PC-3 (cell line): ENCODE results near the gene LRP1B. TPM values are rescaled to one million over a fixed set of nuclear protein-coding genes. Genes with fewer than 3 reads are reported as not detected.

Experiments
- ATAC-seq: fragments of 200-7000 bp; cut with Tn5 transposase; 2 replicates; pipeline ENCODE4 v1.9.1; 2020; ENCODE audit warnings: mild to moderate bottlenecking, moderate library complexity
- BruUV-seq: library from RNA; stranded (reverse); fragments of 400-500 nt; replicated peaks from 2 replicates; lab custom pipeline; 2021; lab: Mats Ljungman, UMichigan
- CTCF ChIA-PET: fragments of 300-600 bp; sonication (Branson Sonifier 250); formaldehyde crosslinking; loops from one replicate; lab custom pipeline; 2022; ENCODE audit warnings: antibody characterized with exemption; lab: Charles Lee
- POLR2A ChIA-PET: fragments of 300-600 bp; sonication (Branson Sonifier 250); formaldehyde crosslinking; loops from one replicate; lab custom pipeline; 2022; ENCODE audit warnings: antibody characterized with exemption; ENCODE audit not compliant: unreplicated experiment; lab: Charles Lee
- DNase-seq: peaks from one replicate; pipeline ENCODE4 v3.0.0-alpha.2; 2015
- H2AFZ ChIP-seq: fragments of 300-600 bp; sonication (generic); 2 replicates; pipeline ENCODE4 v1.6.0; 2016; ENCODE audit warnings: antibody characterized with exemption, low read length
- H3F3A ChIP-seq: fragments of 300-600 bp; sonication (generic); one replicate; pipeline ENCODE4 v1.6.0; 2017; ENCODE audit warnings: antibody characterized with exemption, low read length, control low read depth, mild to moderate bottlenecking; ENCODE audit not compliant: unreplicated experiment
- H3K27ac ChIP-seq: fragments of 300-600 bp; sonication (generic); 2 replicates; pipeline ENCODE4 v1.5.1; 2016; ENCODE audit warnings: mild to moderate bottlenecking, low read length
- H3K27me3 ChIP-seq: fragments of 300-600 bp; sonication (generic); 2 replicates; pipeline ENCODE4 v1.6.1; 2016; ENCODE audit warnings: low read length, mixed read lengths
- H3K36me3 ChIP-seq: fragments of 300-600 bp; sonication (generic); 2 replicates; pipeline ENCODE4 v1.6.1; 2016; ENCODE audit warnings: low read depth, mixed run types, low read length, mixed read lengths
- H3K4me1 ChIP-seq: fragments of 300-600 bp; sonication (generic); 2 replicates; pipeline ENCODE4 v1.5.1; 2016; ENCODE audit warnings: low read length; ENCODE audit not compliant: insufficient read depth
- H3K4me2 ChIP-seq: fragments of 300-600 bp; sonication (generic); 2 replicates; pipeline ENCODE4 v1.6.0; 2016; ENCODE audit warnings: low read length
- H3K4me3 ChIP-seq: fragments of 300-600 bp; sonication (generic); 2 replicates; pipeline ENCODE4 v1.5.1; 2016; ENCODE audit warnings: mild to moderate bottlenecking, low read length, mixed read lengths
- H3K79me2 ChIP-seq: fragments of 300-600 bp; sonication (generic); 2 replicates; pipeline ENCODE4 v1.6.1; 2017; ENCODE audit warnings: low read length, mixed read lengths
- H3K9ac ChIP-seq: fragments of 300-600 bp; sonication (generic); 2 replicates; pipeline ENCODE4 v1.6.0; 2016; ENCODE audit warnings: mild to moderate bottlenecking, low read length
- H3K9me2 ChIP-seq: fragments of 300-600 bp; sonication (generic); replicated peaks from 2 replicates; pipeline ENCODE4 v1.6.1; 2016; ENCODE audit warnings: mixed run types, low read length, mixed read lengths
- H3K9me3 ChIP-seq: fragments of 300-600 bp; sonication (generic); 2 replicates; pipeline ENCODE4 v1.6.1; 2016; ENCODE audit warnings: low read length, mixed read lengths
- H4K20me1 ChIP-seq: fragments of 300-600 bp; sonication (generic); 2 replicates; pipeline ENCODE4 v1.6.1; 2016; ENCODE audit warnings: low read length, mixed read lengths
- CTCF ChIP-seq: fragments of 300-600 bp; sonication (generic); conservative IDR thresholded peaks from 2 replicates; pipeline ENCODE4 v1.5.1; 2017; ENCODE audit warnings: antibody characterized with exemption, low read depth, mild to moderate bottlenecking, low read length
- EZH2 ChIP-seq: fragments of 300-600 bp; sonication (generic); IDR thresholded peaks from one replicate; pipeline ENCODE4 v1.6.1; 2017; ENCODE audit warnings: antibody characterized with exemption, mild to moderate bottlenecking, low read length; ENCODE audit not compliant: unreplicated experiment
- EZH2phosphoT487 ChIP-seq: fragments of 300-600 bp; sonication (generic); IDR thresholded peaks from 2 replicates; pipeline ENCODE4 v1.6.1; 2018; ENCODE audit warnings: mild to moderate bottlenecking, antibody characterized with exemption, low read length, borderline replicate concordance
- intact Hi-C: fragments of 100-400 bp; cut with micrococcal nuclease; formaldehyde crosslinking; loops from 2 replicates; pipeline ENCODE4 v1.9.0; 2023
- total RNA-seq: library from RNA; depleted of rRNA; stranded (reverse); fragments of >200 nt; gene quantifications from 2 replicates; pipeline ENCODE4 v1.2.3, GENCODE V29; 2014

The LRP1B gene
- total RNA-seq, 1 experiment from 2014 or later = 0.04 TPM

DNA sequence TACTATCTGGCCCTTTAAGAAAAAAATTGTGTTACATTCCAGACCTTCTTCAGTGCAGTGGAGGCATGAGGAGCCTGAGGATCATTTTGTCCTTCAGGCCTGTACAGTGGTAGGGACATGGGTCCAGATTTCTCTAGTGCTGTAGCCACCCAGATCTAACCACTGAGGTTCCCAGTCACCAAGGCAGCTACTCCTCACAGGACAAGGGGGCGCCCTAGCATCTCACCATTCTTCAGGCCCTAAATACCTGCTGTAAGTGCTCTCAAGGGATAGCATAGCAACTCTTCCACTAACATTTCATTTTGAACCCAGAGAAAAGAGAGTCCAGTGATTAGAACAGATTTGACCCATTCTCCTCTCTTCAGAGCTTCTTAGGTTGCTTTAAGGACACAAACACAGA lies 1533.0 kb downstream of the LRP1B start:
- Histone ChIP-seq H3K79me2 (no peaks in the 10 kb centered on the region), H3K27ac (no peak overlapping the region), H3K4me2 (no peak overlapping the region), H3K9ac (no peak overlapping the region), H2AFZ (no peak overlapping the region), H3K27me3 (no peaks in the 10 kb centered on the region), H3K9me2 (no peaks in the 10 kb centered on the region), H3F3A (no peaks in the 10 kb centered on the region), H3K36me3 (no peaks in the 10 kb centered on the region), H3K4me3 (no peak overlapping the region), H4K20me1 (no peaks in the 10 kb centered on the region), H3K9me3 (no peaks in the 10 kb centered on the region), H3K4me1 (peaks cover 7% of the 10 kb centered on the region; the same call in 1 of the 2 replicates)
- TF ChIP-seq CTCF = peak; percentile 41
- no peak for TF ChIP-seq EZH2phosphoT487
- DNase-seq = no peak
- intact Hi-C loops = no loop called here
- ATAC-seq = no peak
- POLR2A ChIA-PET = no interaction called here
- no TSS peak for BruUV-seq
- CTCF ChIA-PET = no interaction called here

DNA sequence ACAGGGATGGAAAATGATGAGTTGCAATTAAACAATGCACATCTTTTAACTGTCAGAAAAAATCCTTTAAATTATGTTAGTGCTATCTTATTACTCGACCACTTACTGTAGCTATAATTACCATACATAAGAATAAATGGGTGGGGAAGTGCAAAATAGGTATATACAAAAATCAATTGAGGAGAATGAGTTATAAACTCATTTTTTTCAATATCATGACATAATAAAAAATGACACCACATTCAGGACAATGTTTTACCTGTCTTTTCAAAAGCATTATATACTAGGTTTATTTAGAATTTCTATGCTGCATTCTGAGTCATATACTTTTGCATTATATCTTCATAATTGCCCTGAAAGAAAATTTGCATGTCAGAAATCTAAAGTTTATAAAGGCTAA lies 1533.6 kb downstream of the LRP1B start:
- intact Hi-C loops = no loop called here
- H3K4me2 ChIP-seq = no peak overlapping the region
- H3K4me1 ChIP-seq = peaks cover 5% of the 10 kb centered on the region; the same call in 1 of the 2 replicates
- H3K79me2 ChIP-seq = no peaks in the 10 kb centered on the region
- H3K36me3 ChIP-seq = no peaks in the 10 kb centered on the region
- BruUV-seq = no TSS peak
- ATAC-seq = no peak
- ChIA-PET CTCF (no interaction called here), POLR2A (no interaction called here)
- no peaks in the 10 kb centered on the region for H3F3A ChIP-seq
- no peaks in the 10 kb centered on the region for H4K20me1 ChIP-seq
- no peak overlapping the region for H3K9ac ChIP-seq
- no peaks in the 10 kb centered on the region for H3K9me3 ChIP-seq
- H3K4me3 ChIP-seq = no peak overlapping the region
- H3K9me2 ChIP-seq = no peaks in the 10 kb centered on the region
- no peaks in the 10 kb centered on the region for H3K27me3 ChIP-seq
- no peak for TF ChIP-seq CTCF
- TF ChIP-seq EZH2phosphoT487 = no peak
- no peak for TF ChIP-seq EZH2
- no peak for DNase-seq
- H2AFZ ChIP-seq = no peak overlapping the region
- no peak overlapping the region for H3K27ac ChIP-seq

DNA sequence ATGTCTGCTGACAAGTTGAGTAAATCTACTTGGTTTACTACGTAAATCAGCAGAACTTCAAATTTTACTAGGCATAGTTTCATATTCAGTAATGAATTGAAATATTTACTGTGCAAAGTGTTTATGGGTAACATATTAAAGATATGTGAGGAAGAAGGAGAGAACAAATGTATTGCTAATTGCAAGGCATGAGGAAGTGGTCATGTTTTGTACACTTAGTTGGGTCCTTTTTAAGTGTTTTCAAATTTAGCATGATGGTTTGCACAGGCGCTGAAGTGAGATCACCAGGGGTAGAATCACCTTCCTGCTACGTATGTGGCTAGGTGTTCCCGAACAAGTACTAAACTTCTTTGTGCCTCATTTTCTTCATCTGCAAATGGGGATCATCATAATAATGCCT lies 1534.4 kb downstream of the LRP1B start:
- Histone ChIP-seq H3F3A (no peaks in the 10 kb centered on the region), H2AFZ (no peak overlapping the region), H3K4me1 (peaks cover 5% of the 10 kb centered on the region; the same call in 1 of the 2 replicates), H3K9me2 (no peaks in the 10 kb centered on the region), H3K9me3 (no peaks in the 10 kb centered on the region), H3K9ac (no peak overlapping the region), H3K36me3 (no peaks in the 10 kb centered on the region), H3K79me2 (no peaks in the 10 kb centered on the region), H3K4me3 (no peak overlapping the region), H3K27me3 (no peaks in the 10 kb centered on the region), H4K20me1 (no peaks in the 10 kb centered on the region), H3K27ac (no peak overlapping the region), H3K4me2 (no peak overlapping the region)
- ChIA-PET CTCF (no interaction called here), POLR2A (no interaction called here)
- ATAC-seq (no peak), DNase-seq (no peak)
- intact Hi-C loops = no loop called here
- TF ChIP-seq CTCF = no peak
- TF ChIP-seq EZH2phosphoT487 = no peak
- TF ChIP-seq EZH2 = no peak
- BruUV-seq = no TSS peak
